ENCODE measurements around the gene TTYH3.

GRCh38 chr7:2707481-2707880 lies 75.7 kb downstream of the TTYH3 start:
- TF ChIP-seq EZH2phosphoT487 (IDR thresholded peaks at IDR 0.05; ENCODE audit: borderline replicate concordance, low read depth, low read length) = no peak
- no peak for TF ChIP-seq CTCF (conservative IDR thresholded peaks at IDR 0.05; ENCODE audit: low read length)

All from OCI-LY7 (cell line).